Hepatocyte (in vitro differentiated cells): Measurements from ENCODE around the gene TXNRD1. TPM values are rescaled to one million over a fixed set of nuclear protein-coding genes. Genes with fewer than 3 reads are reported as not detected.

ENCODE experiments used
- DNase-seq: peaks from one replicate; pipeline ENCODE4 v3.0.0-alpha.2; 2016; ENCODE audit warnings: low spot score
- H2AFZ ChIP-seq: fragments of 200-600 bp; sonication (generic); 2 replicates; pipeline ENCODE4 v1.6.0; 2016; ENCODE audit warnings: antibody characterized with exemption, mild to moderate bottlenecking
- H3K27ac ChIP-seq: fragments of 200-600 bp; sonication (generic); 2 replicates; pipeline ENCODE4 v1.5.1; 2016; ENCODE audit warnings: mild to moderate bottlenecking
- H3K27me3 ChIP-seq: fragments of 200-600 bp; sonication (generic); 2 replicates; pipeline ENCODE4 v1.6.1; 2016
- H3K36me3 ChIP-seq: fragments of 200-600 bp; sonication (generic); replicated peaks from 2 replicates; pipeline ENCODE4 v1.5.1; 2016; ENCODE audit warnings: low read depth; ENCODE audit not compliant: insufficient read depth
- H3K4me1 ChIP-seq: fragments of 200-600 bp; sonication (generic); 2 replicates; pipeline ENCODE4 v1.5.1; 2016; ENCODE audit warnings: mild to moderate bottlenecking, moderate library complexity; ENCODE audit not compliant: insufficient read depth
- H3K4me2 ChIP-seq: fragments of 200-600 bp; sonication (generic); 2 replicates; pipeline ENCODE4 v1.6.0; 2016
- H3K4me3 ChIP-seq: fragments of 200-600 bp; sonication (generic); 2 replicates; pipeline ENCODE4 v1.5.1; 2016; ENCODE audit warnings: mild to moderate bottlenecking
- H3K79me2 ChIP-seq: fragments of 200-600 bp; sonication (generic); 2 replicates; pipeline ENCODE4 v1.6.0; 2017; ENCODE audit warnings: mild to moderate bottlenecking
- H3K9me2 ChIP-seq: fragments of 200-600 bp; sonication (generic); replicated peaks from 2 replicates; pipeline ENCODE4 v1.6.0; 2017; ENCODE audit warnings: mild to moderate bottlenecking; ENCODE audit not compliant: insufficient read depth
- H3K9me3 ChIP-seq: fragments of 200-600 bp; sonication (generic); 2 replicates; pipeline ENCODE4 v1.5.1; 2016; ENCODE audit warnings: low read depth, mild to moderate bottlenecking
- H4K20me1 ChIP-seq: fragments of 200-600 bp; sonication (generic); 2 replicates; pipeline ENCODE4 v1.6.0; 2016; ENCODE audit warnings: mild to moderate bottlenecking; ENCODE audit not compliant: insufficient read depth, poor library complexity, severe bottlenecking
- EZH2 ChIP-seq: fragments of 200-600 bp; sonication (generic); IDR thresholded peaks from 2 replicates; pipeline ENCODE4 v1.6.1; 2016; ENCODE audit warnings: antibody characterized with exemption, mild to moderate bottlenecking, borderline replicate concordance
- EZH2phosphoT487 ChIP-seq: fragments of 200-600 bp; sonication (generic); IDR thresholded peaks from one replicate; pipeline ENCODE4 v1.6.1; 2018; ENCODE audit warnings: antibody characterized with exemption, mild to moderate bottlenecking, low read depth, moderate library complexity; ENCODE audit not compliant: unreplicated experiment, severe bottlenecking
- WGBS: methylation state at CpG from one replicate; pipeline ENCODE4 v1.1.6; 2016; ENCODE audit warnings: low lambda C conversion rate; ENCODE audit errors: missing lambda C conversion rate; 5-methylcytosine and 5-hydroxymethylcytosine counted together
- polyA plus RNA-seq: library from polyadenylated mRNA; unstranded; fragments of >200 nt; fragmentation: Nextera tagmentation; extraction: Ambion mirVana; gene quantifications from 2 replicates; pipeline ENCODE4 v1.2.1, GENCODE V29; 2016
- total RNA-seq: library from RNA; depleted of rRNA; stranded (reverse); fragments of >200 nt; gene quantifications from 2 replicates; pipeline ENCODE4 v1.2.3, GENCODE V29; 2014
- TF ChIP-seq, protein P1 (sequence below): fragments of 200-600 bp; sonication (generic); IDR thresholded peaks from 2 replicates; pipeline ENCODE4 v1.5.1; 2016; ENCODE audit warnings: antibody characterized with exemption, mild to moderate bottlenecking; ENCODE audit not compliant: poor library complexity

The TXNRD1 gene
- total and polyA plus RNA-seq, 2 experiments from 2014 or later = 49.8 to 113 TPM

DNA sequence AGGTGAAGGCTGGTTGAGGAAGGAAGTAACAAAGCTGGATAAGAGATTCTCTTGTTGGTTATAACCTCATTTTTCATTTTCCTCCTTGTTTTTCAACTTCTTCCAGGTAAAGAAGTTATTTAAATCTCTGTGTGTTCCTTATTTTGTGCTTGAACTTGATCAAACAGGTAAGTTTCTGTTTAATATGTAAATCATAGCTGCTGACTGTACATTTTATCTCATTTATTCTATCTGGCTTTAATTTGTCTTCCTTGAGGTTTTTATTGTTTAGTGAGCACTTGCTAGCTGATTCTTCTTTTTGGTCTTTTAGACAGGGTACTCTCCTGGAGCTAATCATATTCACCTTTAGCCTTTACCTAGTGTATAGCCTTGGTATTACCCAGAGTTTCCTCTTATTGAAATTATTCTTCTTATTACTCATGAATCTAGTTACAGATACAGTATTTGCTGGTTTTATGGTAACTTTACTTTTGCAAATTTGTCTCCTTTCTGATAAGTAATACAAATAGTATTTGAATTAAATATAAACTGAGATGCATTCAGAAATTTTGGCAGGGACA is 42.4 kb downstream of the TXNRD1 start:
- Histone ChIP-seq H3K27me3 (no peaks in the 10 kb centered on the region), H4K20me1 (no peaks in the 10 kb centered on the region), H2AFZ (no peak overlapping the region), H3K4me1 (no peaks in the 10 kb centered on the region), H3K27ac (no peak overlapping the region), H3K4me3 (no peak overlapping the region), H3K36me3 (no peaks in the 10 kb centered on the region), H3K9me3 (no peaks in the 10 kb centered on the region), H3K79me2 (no peaks in the 10 kb centered on the region), H3K4me2 (no peak overlapping the region), H3K9me2 (no peaks in the 10 kb centered on the region)
- TF ChIP-seq, protein P1, sequence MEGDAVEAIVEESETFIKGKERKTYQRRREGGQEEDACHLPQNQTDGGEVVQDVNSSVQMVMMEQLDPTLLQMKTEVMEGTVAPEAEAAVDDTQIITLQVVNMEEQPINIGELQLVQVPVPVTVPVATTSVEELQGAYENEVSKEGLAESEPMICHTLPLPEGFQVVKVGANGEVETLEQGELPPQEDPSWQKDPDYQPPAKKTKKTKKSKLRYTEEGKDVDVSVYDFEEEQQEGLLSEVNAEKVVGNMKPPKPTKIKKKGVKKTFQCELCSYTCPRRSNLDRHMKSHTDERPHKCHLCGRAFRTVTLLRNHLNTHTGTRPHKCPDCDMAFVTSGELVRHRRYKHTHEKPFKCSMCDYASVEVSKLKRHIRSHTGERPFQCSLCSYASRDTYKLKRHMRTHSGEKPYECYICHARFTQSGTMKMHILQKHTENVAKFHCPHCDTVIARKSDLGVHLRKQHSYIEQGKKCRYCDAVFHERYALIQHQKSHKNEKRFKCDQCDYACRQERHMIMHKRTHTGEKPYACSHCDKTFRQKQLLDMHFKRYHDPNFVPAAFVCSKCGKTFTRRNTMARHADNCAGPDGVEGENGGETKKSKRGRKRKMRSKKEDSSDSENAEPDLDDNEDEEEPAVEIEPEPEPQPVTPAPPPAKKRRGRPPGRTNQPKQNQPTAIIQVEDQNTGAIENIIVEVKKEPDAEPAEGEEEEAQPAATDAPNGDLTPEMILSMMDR = no peak
- TF ChIP-seq EZH2 (no peak), EZH2phosphoT487 (no peak)
- no peak for DNase-seq

DNA sequence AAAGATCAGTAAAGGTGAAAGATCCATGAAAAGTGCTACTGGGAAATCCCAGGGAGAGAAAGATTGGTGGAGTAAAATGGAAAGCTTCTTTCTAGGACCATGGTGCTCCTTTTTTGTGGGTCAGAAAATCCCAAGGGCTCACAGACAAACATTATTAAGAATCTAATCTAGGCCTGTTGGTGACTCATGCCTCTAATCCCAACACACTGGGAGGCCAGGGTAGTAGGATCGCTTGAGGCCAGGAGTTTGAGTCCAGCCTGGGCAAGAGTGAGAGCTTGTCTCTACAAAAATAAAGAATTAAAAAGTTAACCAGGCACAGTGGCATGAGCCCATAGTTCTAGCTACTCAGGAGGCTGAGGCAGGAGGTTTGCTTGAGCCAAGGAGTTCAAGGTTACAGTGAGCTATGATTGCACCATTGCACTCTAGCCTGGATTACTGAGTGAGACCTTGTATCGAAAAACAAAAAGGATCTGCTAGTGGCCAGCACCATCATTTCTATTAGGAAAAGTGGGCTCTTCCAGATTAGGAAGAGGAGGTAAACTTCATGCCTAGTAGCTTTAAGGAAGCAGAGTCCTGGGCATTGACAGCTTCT is 43.0 kb downstream of the TXNRD1 start:
- Histone ChIP-seq H3K4me2 (no peak overlapping the region), H3K27me3 (no peaks in the 10 kb centered on the region), H3K9me3 (no peaks in the 10 kb centered on the region), H3K79me2 (no peaks in the 10 kb centered on the region), H4K20me1 (no peaks in the 10 kb centered on the region), H2AFZ (no peak overlapping the region), H3K4me1 (no peaks in the 10 kb centered on the region), H3K9me2 (no peaks in the 10 kb centered on the region), H3K36me3 (no peaks in the 10 kb centered on the region), H3K27ac (no peak overlapping the region), H3K4me3 (no peak overlapping the region)
- no peak for DNase-seq
- WGBS = 76% methylated on average over 2 of the region's 2 CpGs
- no peak for TF ChIP-seq EZH2
- TF ChIP-seq, protein P1 = no peak
- TF ChIP-seq EZH2phosphoT487 = no peak

DNA sequence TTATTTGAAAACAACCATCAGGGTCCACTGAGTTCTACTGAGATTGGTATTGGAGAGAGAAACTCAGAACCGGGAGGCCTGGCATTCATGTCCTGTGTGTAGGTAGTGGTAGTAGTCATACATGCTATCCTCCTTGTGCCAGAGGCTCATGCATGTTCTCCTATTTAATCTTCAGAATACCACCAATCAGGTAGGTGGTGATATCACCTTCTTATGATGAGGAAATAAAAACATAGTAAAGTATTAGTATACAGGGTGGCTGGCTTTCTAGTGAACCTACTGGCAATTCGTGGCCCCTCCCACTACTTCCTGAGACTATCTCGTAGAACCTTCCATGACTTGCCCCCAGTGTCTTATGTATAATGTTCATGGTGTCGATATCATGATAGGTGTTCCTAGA is 47.4 kb downstream of the TXNRD1 start:
- no peak for DNase-seq
- Histone ChIP-seq H2AFZ (no peak overlapping the region), H3K27me3 (no peaks in the 10 kb centered on the region), H4K20me1 (no peaks in the 10 kb centered on the region), H3K27ac (no peak overlapping the region), H3K4me1 (peaks cover 7% of the 10 kb centered on the region), H3K79me2 (no peaks in the 10 kb centered on the region), H3K36me3 (no peaks in the 10 kb centered on the region), H3K9me2 (no peaks in the 10 kb centered on the region), H3K9me3 (no peaks in the 10 kb centered on the region), H3K4me2 (no peak overlapping the region), H3K4me3 (no peak overlapping the region)
- WGBS = 74% methylated on average over 4 of the region's 4 CpGs
- TF ChIP-seq EZH2 = no peak
- TF ChIP-seq, protein P1 = no peak
- no peak for TF ChIP-seq EZH2phosphoT487
